Stimulated activated effector memory CD8-positive, alpha-beta T cell treated with anti-CD3 and anti-CD28 coated beads, Interleukin-12 subunit alpha, Interleukin-12 subunit beta, amount 100 ng/mL, for 72 hours (primary cell): ENCODE measurements around the gene ZNF683.

ENCODE experiments used
- ATAC-seq: fragments of 150-1000 bp; cut with Tn5 transposase; 2 replicates; pipeline ENCODE4 v1.10.0; 2021
- DNase-seq, 2 donors: peaks; one replicate each; pipeline ENCODE4 v3.0.0; 2021 to 2022; ENCODE audit warnings: low spot score in 2 of 2
- H3K27ac Mint-ChIP-seq: one replicate; pipeline ENCODE4 v1.8.0; 2022; ENCODE audit warnings: mild to moderate bottlenecking, mixed read lengths
- H3K36me3 Mint-ChIP-seq: one replicate; pipeline ENCODE4 v1.8.0; 2022; ENCODE audit warnings: mild to moderate bottlenecking, mixed read lengths
- H3K4me1 Mint-ChIP-seq: one replicate; pipeline ENCODE4 v1.8.0; 2022; ENCODE audit warnings: mixed read lengths
- H3K4me3 Mint-ChIP-seq: one replicate; pipeline ENCODE4 v1.8.0; 2022; ENCODE audit warnings: mild to moderate bottlenecking, mixed read lengths
- H3K9me3 Mint-ChIP-seq: one replicate; pipeline ENCODE4 v1.8.0; 2022; ENCODE audit warnings: mixed read lengths

The ZNF683 gene

GRCh38 chr1:26370591-26371382 lies 1.8 kb downstream of the ZNF683 start:
- H3K36me3 Mint-ChIP-seq: peaks cover 13% of the 10 kb centered on the region
- H3K4me3 Mint-ChIP-seq: peak overlapping the region; percentile 62
- H3K9me3 Mint-ChIP-seq: no peaks in the 10 kb centered on the region
- DNase-seq (no peak), ATAC-seq (peak; percentile 60)
- H3K27ac Mint-ChIP-seq: peak overlapping the region; percentile 78
- H3K4me1 Mint-ChIP-seq: peaks cover 56% of the 10 kb centered on the region

DNA sequence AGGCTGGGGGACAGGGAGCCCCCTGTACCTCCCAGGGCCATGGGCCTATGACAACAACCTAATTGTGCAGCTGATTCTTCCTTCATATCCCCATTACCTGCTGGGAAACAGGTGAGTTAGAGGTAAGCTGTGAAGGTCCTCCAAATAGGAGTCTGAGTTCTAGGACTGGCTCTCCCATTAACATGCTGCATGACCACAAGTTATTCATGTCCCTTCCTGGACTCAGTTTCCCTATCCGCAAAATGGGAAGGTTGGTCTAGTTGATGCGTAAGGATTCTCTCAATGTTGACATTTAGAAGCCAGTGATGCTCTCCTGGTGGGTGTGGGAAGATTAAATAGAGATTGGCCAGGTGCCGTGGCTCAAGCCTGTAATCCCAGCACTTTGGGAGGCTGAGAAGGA lies 4.1 kb downstream of the ZNF683 start:
- Mint-ChIP-seq H3K9me3 (no peaks in the 10 kb centered on the region), H3K36me3 (peaks cover 12% of the 10 kb centered on the region), H3K4me3 (no peak overlapping the region), H3K4me1 (peaks cover 50% of the 10 kb centered on the region), H3K27ac (no peak overlapping the region)
- no peak for DNase-seq
- no peak for ATAC-seq

- no peak overlapping the region for H3K27ac Mint-ChIP-seq
- DNase-seq (no peak), ATAC-seq (no peak)
- H3K9me3 Mint-ChIP-seq: no peaks in the 10 kb centered on the region
- H3K4me1 Mint-ChIP-seq: peaks cover 50% of the 10 kb centered on the region
- H3K36me3 Mint-ChIP-seq: peaks cover 17% of the 10 kb centered on the region
- H3K4me3 Mint-ChIP-seq: no peak overlapping the region
These were observed 4.5 kb downstream of the ZNF683 start for GRCh38 chr1:26368006-26368405.

DNA sequence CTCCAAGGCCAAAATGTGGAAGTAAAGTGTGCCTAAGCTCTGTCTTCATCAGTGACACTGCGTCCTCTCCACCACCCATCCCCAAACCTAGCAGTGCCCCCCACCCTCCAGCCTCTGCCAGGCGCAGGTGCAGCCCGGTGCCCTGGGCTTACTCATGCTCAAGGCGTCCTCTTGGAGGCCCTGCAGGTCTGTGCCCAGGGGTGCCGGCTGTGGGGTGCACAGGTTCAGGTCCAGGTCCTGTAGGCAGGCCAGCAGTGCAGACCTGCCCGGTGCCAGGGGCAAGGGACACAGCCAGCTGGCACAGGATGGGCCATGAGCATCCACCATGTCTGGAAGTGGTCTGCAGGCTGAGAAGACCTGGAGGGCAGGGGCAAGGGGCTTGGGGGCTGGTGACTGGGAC lies 5.1 kb downstream of the ZNF683 start:
- Mint-ChIP-seq H3K9me3 (no peaks in the 10 kb centered on the region), H3K36me3 (peaks cover 15% of the 10 kb centered on the region), H3K27ac (no peak overlapping the region), H3K4me3 (no peak overlapping the region), H3K4me1 (peaks cover 48% of the 10 kb centered on the region)
- no peak for ATAC-seq
- no peak for DNase-seq

DNA sequence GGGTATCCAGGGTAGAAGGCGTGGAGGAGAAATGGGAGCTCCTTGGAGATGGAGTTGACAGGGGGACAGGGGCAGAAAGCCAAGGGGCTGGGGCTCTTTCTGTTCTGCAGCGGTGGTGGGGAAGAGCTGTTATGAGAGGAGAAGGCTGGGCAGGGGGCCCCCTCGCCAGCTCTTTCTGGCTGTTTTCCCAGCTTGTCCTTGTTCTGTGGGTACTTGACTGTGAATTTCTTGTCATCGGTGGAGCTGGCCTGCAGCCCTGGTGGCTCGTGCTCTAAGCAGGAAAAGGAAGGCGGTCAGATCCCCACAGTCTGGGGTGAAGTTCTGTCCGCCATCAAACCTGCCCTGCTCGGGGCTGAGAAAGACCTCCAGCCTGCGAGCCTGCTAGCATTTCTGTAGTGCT lies 7.6 kb downstream of the ZNF683 start:
- Mint-ChIP-seq H3K36me3 (peaks cover 13% of the 10 kb centered on the region), H3K4me3 (no peak overlapping the region), H3K27ac (no peak overlapping the region), H3K9me3 (no peaks in the 10 kb centered on the region), H3K4me1 (peaks cover 43% of the 10 kb centered on the region)
- DNase-seq (no peak), ATAC-seq (no peak)

GRCh38 chr1:26363549-26364448 lies 8.8 kb downstream of the ZNF683 start:
- Mint-ChIP-seq H3K27ac (no peak overlapping the region), H3K9me3 (no peaks in the 10 kb centered on the region), H3K4me3 (no peak overlapping the region), H3K36me3 (peaks cover 13% of the 10 kb centered on the region), H3K4me1 (peaks cover 50% of the 10 kb centered on the region)
- DNase-seq (peak; percentile 91 to 92), ATAC-seq (peak; percentile 84)

DNA sequence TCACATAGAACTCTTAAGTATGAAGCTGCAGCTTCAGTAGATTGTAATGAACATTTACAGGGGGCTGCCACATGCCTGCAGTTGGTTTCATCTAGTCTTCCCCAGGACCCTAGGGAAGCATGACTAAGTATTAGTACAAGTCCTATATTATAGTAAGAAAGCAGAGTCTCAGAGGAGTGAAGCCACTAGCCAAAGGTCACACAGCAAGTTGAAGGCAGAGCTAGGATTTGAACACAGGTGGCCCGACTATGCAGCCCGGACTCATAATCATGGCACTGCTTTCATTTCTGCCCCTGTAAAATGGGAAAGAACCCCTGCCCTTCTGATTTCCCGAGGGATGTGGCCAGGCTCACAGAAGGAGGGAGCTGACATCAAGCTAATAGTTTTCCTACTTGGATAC lies 10.2 kb downstream of the ZNF683 start:
- Mint-ChIP-seq H3K4me1 (peaks cover 55% of the 10 kb centered on the region), H3K27ac (no peak overlapping the region), H3K9me3 (no peaks in the 10 kb centered on the region), H3K4me3 (no peak overlapping the region), H3K36me3 (peaks cover 13% of the 10 kb centered on the region)
- DNase-seq: no peak
- no peak for ATAC-seq

GRCh38 chr1:26361605-26362122 lies 10.9 kb downstream of the ZNF683 start:
- no peak for DNase-seq
- peaks cover 13% of the 10 kb centered on the region for H3K36me3 Mint-ChIP-seq
- H3K27ac Mint-ChIP-seq: no peak overlapping the region
- ATAC-seq: no peak
- H3K9me3 Mint-ChIP-seq: no peaks in the 10 kb centered on the region
- peaks cover 55% of the 10 kb centered on the region for H3K4me1 Mint-ChIP-seq
- H3K4me3 Mint-ChIP-seq: no peak overlapping the region

- ATAC-seq: no peak
- Mint-ChIP-seq H3K36me3 (peaks cover 13% of the 10 kb centered on the region), H3K27ac (peak overlapping the region; percentile 76), H3K4me1 (peaks cover 55% of the 10 kb centered on the region), H3K9me3 (no peaks in the 10 kb centered on the region), H3K4me3 (peak overlapping the region; percentile 74)
- DNase-seq: no peak
These were observed 11.5 kb downstream of the ZNF683 start for GRCh38 chr1:26360807-26361604.

DNA sequence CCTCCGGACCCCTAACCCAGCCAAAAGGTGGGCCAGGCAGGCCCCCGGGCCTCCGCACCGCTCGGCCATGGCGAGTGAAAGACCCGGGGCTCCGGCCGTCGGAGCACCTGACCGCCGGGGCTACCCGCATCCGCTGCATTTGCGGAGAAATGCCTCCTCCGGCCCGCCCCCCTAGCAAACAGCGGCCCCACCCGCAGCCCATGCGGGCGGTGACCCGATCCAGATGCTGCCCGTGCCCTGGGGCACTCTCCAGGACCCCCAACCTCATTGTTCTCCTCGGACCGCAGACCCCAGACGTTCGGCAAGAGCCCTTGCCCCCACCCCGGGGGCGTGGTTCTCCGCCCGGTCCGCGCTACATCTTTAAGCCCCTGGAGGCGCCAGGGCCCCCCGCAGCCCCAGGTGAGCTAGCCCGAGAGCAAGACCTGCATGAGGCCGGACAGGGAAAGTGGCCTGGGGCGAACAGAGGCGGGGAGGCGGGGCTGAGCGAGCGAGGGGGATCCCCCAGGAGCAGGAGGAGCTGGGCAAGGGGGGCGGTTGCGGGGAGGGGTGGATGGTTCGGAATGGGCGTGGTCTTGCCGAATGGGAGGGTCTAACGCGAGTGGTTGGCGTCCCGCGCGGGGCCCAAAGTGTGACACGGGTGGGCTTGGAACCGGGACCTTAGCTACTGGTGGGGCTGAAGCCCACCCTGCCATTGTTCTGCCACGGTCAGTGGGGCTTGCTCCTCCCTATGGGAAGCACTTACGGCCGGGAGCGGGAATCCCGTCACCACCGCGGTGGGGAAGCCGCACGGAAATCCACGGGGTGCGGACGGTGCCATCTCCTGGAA lies 12.4 kb downstream of the ZNF683 start:
- H3K36me3 Mint-ChIP-seq: peaks cover 13% of the 10 kb centered on the region
- H3K9me3 Mint-ChIP-seq: no peaks in the 10 kb centered on the region
- H3K4me3 Mint-ChIP-seq: peak overlapping the region; percentile 74
- H3K27ac Mint-ChIP-seq: peak overlapping the region; percentile 76
- DNase-seq (no peak), ATAC-seq (peak; percentile 39)
- peaks cover 59% of the 10 kb centered on the region for H3K4me1 Mint-ChIP-seq

DNA sequence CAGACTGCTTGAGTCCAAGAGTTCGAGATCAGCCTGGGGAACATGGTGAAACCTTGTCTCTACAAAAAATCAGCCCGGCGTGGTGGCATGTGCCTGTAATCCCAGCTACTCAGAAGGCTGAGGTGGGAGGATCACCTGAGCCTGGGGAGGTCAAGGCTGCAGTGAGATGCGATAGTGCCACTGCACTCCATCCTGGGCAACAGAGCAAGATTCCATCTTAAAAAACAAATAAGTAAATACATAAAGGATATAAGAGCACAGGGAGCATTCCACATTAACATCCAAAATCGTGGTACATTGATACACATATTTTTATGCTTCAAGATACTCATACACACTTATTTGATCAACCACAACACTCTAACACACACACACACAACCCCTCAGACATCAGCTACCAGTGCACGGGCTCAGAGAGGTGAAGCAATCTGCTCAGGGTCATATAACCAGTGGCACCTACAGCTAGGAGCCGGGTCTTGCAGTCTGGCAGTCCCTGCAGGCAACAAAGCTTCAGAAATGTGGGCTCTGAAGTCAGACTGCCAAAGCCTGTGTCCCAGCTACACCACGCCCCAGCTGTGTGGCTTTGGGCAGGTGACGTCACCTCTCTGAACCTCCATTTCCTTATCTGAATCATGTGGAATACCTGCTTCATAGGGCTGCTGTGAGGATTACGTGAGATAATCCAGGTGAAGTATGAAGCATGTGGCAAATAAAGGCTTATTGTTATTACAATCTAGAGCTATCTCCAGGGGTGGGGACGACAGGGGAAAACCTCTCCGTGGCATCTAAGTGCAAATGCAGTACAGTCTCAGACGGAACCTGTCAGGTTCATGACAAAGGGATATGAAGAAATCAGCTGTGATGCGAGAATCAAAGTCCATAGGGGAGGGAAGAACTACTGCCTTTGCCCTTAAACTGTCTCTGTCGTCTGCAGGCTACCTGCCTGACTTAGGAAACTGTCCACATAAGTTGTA lies 13.9 kb downstream of the ZNF683 start:
- Mint-ChIP-seq H3K9me3 (no peaks in the 10 kb centered on the region), H3K4me3 (peak overlapping the region; percentile 74), H3K27ac (peak overlapping the region; percentile 34), H3K36me3 (peaks cover 8% of the 10 kb centered on the region), H3K4me1 (peaks cover 45% of the 10 kb centered on the region)
- peak; percentile 82 for ATAC-seq
- peak; percentile 33 to 64 for DNase-seq

GRCh38 chr1:26357121-26357602 lies 15.4 kb downstream of the ZNF683 start:
- Mint-ChIP-seq H3K27ac (no peak overlapping the region), H3K4me1 (peaks cover 37% of the 10 kb centered on the region), H3K36me3 (no peaks in the 10 kb centered on the region), H3K9me3 (no peaks in the 10 kb centered on the region), H3K4me3 (no peak overlapping the region)
- no peak for ATAC-seq
- no peak for DNase-seq

GRCh38 chr1:26356106-26356505 lies 16.4 kb downstream of the ZNF683 start:
- Mint-ChIP-seq H3K4me1 (peaks cover 39% of the 10 kb centered on the region), H3K9me3 (no peaks in the 10 kb centered on the region), H3K4me3 (no peak overlapping the region), H3K27ac (peak overlapping the region; percentile 79), H3K36me3 (no peaks in the 10 kb centered on the region)
- no peak for ATAC-seq
- no peak for DNase-seq
